LNCAP (cell line): Measurements from ENCODE around the gene TTLL4.
A peak's percentile ranks its signal among the peaks of the same experiment; 100 is the strongest.

Experiments used
- TF ChIP-seq, protein P1 (sequence below): fragments of 450-650 bp; IDR thresholded peaks from 2 replicates; pipeline ENCODE4 v1.5.1; 2017; ENCODE audit warnings: mild to moderate bottlenecking

Gene TTLL4

DNA sequence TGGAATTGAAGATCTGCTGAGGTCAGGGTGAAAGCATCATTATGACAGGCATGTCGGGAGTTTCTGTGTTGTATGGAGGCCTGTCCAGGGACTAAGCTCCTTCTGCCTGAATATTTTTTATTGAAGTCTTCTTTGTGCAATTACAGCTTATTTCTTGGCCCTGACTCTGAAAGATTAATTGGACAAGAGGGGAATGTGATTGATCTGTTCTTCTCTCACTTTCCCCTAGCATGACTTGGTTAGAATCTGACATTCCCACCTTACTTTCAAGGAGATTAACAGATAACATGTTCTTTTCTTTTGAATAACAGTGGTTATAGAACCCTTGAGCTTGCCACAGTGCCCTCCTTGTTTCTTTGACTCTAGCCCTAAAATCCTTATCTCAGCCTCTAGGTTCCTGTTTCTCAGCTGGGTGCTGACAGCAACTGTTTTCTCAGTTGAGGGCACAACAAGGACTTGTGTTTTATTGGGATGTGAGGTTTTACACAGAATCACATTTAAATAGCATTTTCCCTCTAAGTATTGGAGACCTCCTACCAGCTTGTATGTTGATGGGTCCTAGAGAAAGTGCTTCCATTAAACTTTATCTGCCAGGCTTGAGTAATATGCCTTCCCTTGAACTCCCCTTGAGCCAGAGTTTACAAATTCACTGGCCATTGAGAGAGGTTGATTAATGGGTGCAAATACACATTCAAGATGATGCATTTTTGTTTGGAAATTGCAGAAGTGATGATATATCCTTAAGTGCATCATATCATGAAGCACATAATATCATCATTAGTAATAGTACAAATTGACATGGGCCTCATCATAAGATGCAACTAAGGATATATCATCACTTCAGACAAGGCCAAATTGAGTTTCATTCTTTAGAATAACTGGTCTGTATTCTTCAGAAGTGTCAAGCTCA is 12.5 kb downstream of the TTLL4 start:
- TF ChIP-seq, protein P1, sequence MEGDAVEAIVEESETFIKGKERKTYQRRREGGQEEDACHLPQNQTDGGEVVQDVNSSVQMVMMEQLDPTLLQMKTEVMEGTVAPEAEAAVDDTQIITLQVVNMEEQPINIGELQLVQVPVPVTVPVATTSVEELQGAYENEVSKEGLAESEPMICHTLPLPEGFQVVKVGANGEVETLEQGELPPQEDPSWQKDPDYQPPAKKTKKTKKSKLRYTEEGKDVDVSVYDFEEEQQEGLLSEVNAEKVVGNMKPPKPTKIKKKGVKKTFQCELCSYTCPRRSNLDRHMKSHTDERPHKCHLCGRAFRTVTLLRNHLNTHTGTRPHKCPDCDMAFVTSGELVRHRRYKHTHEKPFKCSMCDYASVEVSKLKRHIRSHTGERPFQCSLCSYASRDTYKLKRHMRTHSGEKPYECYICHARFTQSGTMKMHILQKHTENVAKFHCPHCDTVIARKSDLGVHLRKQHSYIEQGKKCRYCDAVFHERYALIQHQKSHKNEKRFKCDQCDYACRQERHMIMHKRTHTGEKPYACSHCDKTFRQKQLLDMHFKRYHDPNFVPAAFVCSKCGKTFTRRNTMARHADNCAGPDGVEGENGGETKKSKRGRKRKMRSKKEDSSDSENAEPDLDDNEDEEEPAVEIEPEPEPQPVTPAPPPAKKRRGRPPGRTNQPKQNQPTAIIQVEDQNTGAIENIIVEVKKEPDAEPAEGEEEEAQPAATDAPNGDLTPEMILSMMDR = no peak

DNA sequence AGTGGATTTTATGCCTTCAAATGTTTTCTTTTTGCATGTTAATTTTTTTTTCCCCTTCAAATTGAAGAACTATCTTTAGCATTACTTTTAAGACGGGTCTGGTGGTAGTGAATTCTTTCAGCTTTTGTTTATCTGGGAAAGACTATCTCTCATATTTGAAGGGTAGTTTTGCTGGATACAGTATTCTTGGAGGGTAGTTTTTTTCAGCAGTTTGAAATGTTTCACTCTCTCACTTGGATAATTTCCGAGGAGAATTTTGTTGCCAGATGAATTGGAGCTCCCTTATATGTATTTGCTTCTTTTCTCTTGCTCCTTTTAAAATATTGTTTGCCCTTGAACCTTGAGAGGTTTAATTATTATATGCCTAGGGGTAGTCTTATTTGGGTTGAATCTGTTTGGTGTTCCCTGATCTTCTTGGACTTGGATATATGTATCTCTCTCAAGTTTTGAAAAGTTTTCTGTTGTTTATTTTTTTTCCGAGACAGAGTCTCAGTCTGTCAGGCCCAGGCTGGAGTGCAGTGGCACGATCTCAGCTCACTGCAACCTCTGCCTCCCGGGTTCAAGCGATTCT is 15.5 kb downstream of the TTLL4 start:
- TF ChIP-seq, protein P1 = no peak

DNA sequence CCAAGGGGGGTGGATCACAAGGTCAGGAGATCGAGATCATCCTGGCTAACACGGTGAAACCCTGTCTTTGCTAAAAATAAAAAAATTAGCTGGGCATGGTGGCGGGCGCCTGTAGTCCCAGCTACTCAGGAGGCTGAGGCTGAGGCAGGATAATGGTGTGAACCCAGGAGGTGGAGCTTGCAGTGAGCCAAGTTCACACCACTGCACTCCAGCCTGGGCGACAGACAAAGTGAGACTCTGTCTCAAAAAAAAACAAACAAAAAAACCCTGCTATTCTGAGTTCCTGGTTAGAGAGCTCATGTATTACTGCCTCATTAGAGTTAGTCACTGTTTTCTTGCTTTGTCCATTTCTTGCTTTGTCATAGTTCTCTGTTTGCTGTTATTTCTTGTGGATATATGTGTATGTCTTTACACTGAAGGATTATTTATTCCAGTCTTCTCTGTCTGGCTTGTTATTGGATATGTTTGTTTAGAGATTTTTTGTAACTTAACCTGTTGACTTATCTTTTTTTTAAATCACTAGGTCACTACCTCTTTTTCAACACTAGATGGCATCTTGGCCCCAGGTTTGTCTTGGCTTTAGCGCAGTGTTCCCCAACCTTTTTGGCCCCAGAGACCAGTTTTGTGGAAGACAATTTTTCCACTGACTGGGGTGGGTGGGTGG is 17.0 kb downstream of the TTLL4 start:
- TF ChIP-seq, protein P1 = peak; percentile 21; the same call in 1 of the 2 replicates

DNA sequence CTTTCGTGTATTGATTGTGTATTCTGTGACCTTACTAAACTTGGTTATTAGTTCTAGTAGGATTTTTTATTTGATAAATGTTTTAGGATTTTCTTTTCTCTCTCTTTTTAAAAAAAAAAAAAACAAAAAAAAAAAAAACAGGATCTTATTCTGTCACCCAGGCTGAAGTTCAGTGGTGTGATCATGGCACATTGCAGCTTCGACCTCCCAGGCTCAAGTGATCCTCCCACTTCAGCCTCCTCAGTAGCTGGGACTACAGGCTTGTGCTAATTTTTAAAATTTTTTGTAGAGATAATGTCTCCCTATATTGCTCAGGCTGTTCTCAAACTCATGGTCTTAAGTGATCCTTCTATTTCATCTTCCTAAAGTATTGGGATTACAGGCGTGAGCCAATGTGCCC is 19.0 kb downstream of the TTLL4 start:
- TF ChIP-seq, protein P1 = no peak

DNA sequence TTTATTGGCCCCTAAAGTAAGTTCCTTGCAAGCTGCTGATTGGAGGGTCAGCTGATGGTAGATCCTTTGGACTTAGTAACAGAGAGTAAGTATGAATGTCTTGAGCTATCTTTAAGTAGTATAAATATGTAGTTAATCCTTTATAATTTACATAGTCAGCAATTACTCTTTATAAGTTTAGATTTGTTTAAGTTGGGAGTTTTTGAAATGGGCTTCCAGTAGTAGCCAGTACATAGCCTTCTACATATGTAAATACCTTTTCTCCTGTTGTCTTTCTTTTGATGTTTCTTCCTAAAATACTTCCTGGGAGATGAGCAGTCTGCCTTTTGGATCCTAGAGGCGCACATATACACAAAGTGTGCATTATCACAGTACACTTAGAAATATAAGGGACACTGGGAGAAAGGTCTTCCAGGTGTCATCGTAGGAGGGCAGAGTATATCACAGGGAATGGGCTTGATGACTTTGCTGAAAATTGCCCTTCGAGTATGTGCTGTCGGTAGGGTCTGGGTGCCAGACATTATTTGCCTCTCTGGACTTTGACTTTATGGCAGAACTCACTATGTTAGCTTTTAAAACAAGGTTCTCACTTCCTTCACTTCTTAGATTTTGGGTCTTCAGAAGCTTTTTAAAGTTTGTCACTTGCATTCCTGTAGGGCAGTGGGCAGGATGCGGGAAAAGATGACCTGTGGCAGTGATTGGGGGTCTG is 21.6 kb downstream of the TTLL4 start:
- TF ChIP-seq, protein P1 = no peak

DNA sequence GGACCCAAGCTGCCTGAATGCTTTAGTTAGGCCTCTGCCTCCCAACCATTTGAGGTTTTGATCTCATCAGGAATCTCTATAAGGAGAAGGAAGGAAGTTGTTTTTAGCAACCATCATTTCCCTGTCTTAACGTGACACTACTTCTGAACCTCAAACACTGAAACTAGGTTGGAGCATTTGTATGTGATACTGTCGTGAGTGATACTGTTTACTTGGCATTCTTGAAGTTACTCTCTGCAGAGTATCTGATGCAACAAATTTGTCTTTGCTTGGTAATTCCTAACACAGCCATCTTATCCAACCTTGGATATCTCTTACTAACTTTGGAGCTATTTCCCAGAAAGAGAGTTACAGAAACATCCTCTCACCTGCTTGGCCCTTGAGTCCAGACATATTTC is 22.1 kb downstream of the TTLL4 start:
- TF ChIP-seq, protein P1 = no peak
